ENCODE results near the gene UBB.

DNA sequence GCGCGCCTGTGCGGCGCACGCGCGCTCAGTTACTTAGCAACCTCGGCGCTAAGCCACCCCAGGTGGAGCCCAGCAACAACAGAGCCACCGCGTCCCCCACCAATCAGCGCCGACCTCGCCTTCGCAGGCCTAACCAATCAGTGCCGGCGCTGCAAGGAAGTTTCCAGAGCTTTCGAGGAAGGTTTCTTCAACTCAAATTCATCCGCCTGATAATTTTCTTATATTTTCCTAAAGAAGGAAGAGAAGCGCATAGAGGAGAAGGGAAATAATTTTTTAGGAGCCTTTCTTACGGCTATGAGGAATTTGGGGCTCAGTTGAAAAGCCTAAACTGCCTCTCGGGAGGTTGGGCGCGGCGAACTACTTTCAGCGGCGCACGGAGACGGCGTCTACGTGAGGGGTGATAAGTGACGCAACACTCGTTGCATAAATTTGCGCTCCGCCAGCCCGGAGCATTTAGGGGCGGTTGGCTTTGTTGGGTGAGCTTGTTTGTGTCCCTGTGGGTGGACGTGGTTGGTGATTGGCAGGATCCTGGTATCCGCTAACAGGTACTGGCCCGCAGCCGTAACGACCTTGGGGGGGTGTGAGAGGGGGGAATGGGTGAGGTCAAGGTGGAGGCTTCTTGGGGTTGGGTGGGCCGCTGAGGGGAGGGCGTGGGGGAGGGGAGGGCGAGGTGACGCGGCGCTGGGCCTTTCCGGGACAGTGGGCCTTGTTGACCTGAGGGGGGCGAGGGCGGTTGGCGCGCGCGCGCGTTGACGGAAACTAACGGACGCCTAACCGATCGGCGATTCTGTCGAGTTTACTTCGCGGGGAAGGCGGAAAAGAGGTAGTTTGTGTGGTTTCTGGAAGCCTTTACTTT lies at the start of gene UBB:
- TF ChIP-seq CTCF (conservative IDR thresholded peaks at IDR 0.05; ENCODE audit: low read length) (peak; percentile 34), EZH2phosphoT487 (IDR thresholded peaks at IDR 0.05; ENCODE audit: borderline replicate concordance) (no peak)
